ENCODE data around the gene RBM20.

RBM20 gene

GRCh38 chr10:110802090-110802489, 158.0 kb downstream of the RBM20 start:
- no peak overlapping the region for H3K4me3 ChIP-seq
- peaks cover 22 to 30% (median 24%) of the 10 kb centered on the region in 10 experiments for H3K4me1 ChIP-seq
- H3K9me3 ChIP-seq (replicated peaks in 1 of 11): no peaks in the 10 kb centered on the region
- no peak for TF ChIP-seq Cebpa-rat (IDR thresholded peaks at IDR 0.05)
- H4K20me1 ChIP-seq: no peaks in the 10 kb centered on the region
- no peak overlapping the region for H3K9ac ChIP-seq
- no peaks in the 10 kb centered on the region for H3K27me3 ChIP-seq
- peak overlapping the region in 7 of 11 experiments; percentile 16 to 50 (median 40); a peak in 9 of 22 replicates for H3K27ac ChIP-seq
- H3K4me2 ChIP-seq: peak overlapping the region; percentile 22 to 77 (median 48); a peak in 20 of 22 replicates
- H3K36me3 ChIP-seq: no peaks in the 10 kb centered on the region

GRCh38 chr10:110802551-110803238, 158.6 kb downstream of the RBM20 start:
- Histone ChIP-seq H3K27ac (peak overlapping the region in 8 of 11 experiments; percentile 16 to 50 (median 40); a peak in 14 of 22 replicates), H3K9me3 (replicated peaks in 1 of 11) (no peaks in the 10 kb centered on the region), H3K4me1 (peaks cover 22 to 30% (median 24%) of the 10 kb centered on the region in 10 experiments), H3K27me3 (no peaks in the 10 kb centered on the region), H4K20me1 (no peaks in the 10 kb centered on the region), H3K4me2 (peak overlapping the region; percentile 22 to 77 (median 48)), H3K36me3 (no peaks in the 10 kb centered on the region), H3K9ac (no peak overlapping the region; a peak in 1 of 22 replicates), H3K4me3 (no peak overlapping the region)
- no peak for TF ChIP-seq Cebpa-rat (IDR thresholded peaks at IDR 0.05)

- no peaks in the 10 kb centered on the region for H3K36me3 ChIP-seq
- no peaks in the 10 kb centered on the region for H3K9me3 ChIP-seq (replicated peaks in 1 of 11)
- peak overlapping the region in 2 of 11 experiments; percentile 8 to 19; a peak in 2 of 22 replicates for H3K9ac ChIP-seq
- H4K20me1 ChIP-seq: no peaks in the 10 kb centered on the region
- H3K4me2 ChIP-seq: peak overlapping the region; percentile 22 to 77 (median 48); a peak in 17 of 22 replicates
- peak overlapping the region in 7 of 11 experiments; percentile 16 to 50 (median 39); a peak in 10 of 22 replicates for H3K27ac ChIP-seq
- no peaks in the 10 kb centered on the region for H3K27me3 ChIP-seq
- no peak overlapping the region for H3K4me3 ChIP-seq
- TF ChIP-seq Cebpa-rat (IDR thresholded peaks at IDR 0.05): no peak
- H3K4me1 ChIP-seq: peaks cover 22 to 30% (median 24%) of the 10 kb centered on the region in 10 experiments
Observed at GRCh38 chr10:110803239-110803749, 159.2 kb downstream of the RBM20 start.

- Histone ChIP-seq H3K4me2 (peak overlapping the region; percentile 11 to 77 (median 33); a peak in 18 of 22 replicates), H3K27me3 (no peaks in the 10 kb centered on the region), H3K27ac (peak overlapping the region in 6 of 11 experiments; percentile 6 to 52 (median 33); a peak in 8 of 22 replicates), H3K4me3 (no peak overlapping the region), H3K4me1 (peaks cover 22 to 30% (median 24%) of the 10 kb centered on the region in 10 experiments), H3K36me3 (no peaks in the 10 kb centered on the region), H3K9ac (peak overlapping the region in 6 of 11 experiments; percentile 4 to 36 (median 20); a peak in 4 of 22 replicates), H4K20me1 (no peaks in the 10 kb centered on the region), H3K9me3 (replicated peaks in 1 of 11) (no peaks in the 10 kb centered on the region)
- TF ChIP-seq Cebpa-rat (IDR thresholded peaks at IDR 0.05): no peak
Observed at GRCh38 chr10:110803830-110804338, 159.7 kb downstream of the RBM20 start.

- H3K27ac ChIP-seq: peak overlapping the region in 6 of 11 experiments; percentile 6 to 52 (median 33); a peak in 7 of 22 replicates
- H3K36me3 ChIP-seq: no peaks in the 10 kb centered on the region
- H3K9me3 ChIP-seq (replicated peaks in 1 of 11): no peaks in the 10 kb centered on the region
- H3K27me3 ChIP-seq: no peaks in the 10 kb centered on the region
- H3K4me1 ChIP-seq: peaks cover 22 to 30% (median 24%) of the 10 kb centered on the region in 10 experiments
- H3K9ac ChIP-seq: peak overlapping the region in 5 of 11 experiments; percentile 4 to 36 (median 21); a peak in 3 of 22 replicates
- no peaks in the 10 kb centered on the region for H4K20me1 ChIP-seq
- no peak overlapping the region for H3K4me3 ChIP-seq
- peak overlapping the region; percentile 11 to 77 (median 33); a peak in 18 of 22 replicates for H3K4me2 ChIP-seq
- no peak for TF ChIP-seq Cebpa-rat (IDR thresholded peaks at IDR 0.05)
Observed at GRCh38 chr10:110804376-110804775, 160.2 kb downstream of the RBM20 start.

GRCh38 chr10:110805292-110805691, 161.2 kb downstream of the RBM20 start:
- H3K4me3 ChIP-seq: no peak overlapping the region
- H3K9me3 ChIP-seq (replicated peaks in 1 of 11): no peaks in the 10 kb centered on the region
- no peaks in the 10 kb centered on the region for H3K36me3 ChIP-seq
- H3K27ac ChIP-seq: no peak overlapping the region
- no peak for TF ChIP-seq Cebpa-rat (IDR thresholded peaks at IDR 0.05)
- no peak overlapping the region for H3K4me2 ChIP-seq
- H3K9ac ChIP-seq: no peak overlapping the region; a peak in 1 of 22 replicates
- H3K27me3 ChIP-seq: no peaks in the 10 kb centered on the region
- H3K4me1 ChIP-seq: peaks cover 22 to 30% (median 24%) of the 10 kb centered on the region in 10 experiments
- H4K20me1 ChIP-seq: no peaks in the 10 kb centered on the region

- H3K36me3 ChIP-seq: no peaks in the 10 kb centered on the region
- no peaks in the 10 kb centered on the region for H3K27me3 ChIP-seq
- TF ChIP-seq Cebpa-rat (IDR thresholded peaks at IDR 0.05): no peak
- no peak overlapping the region for H3K27ac ChIP-seq
- H3K9me3 ChIP-seq (replicated peaks in 1 of 11): no peaks in the 10 kb centered on the region
- no peak overlapping the region for H3K4me3 ChIP-seq
- H3K4me2 ChIP-seq: no peak overlapping the region
- H3K4me1 ChIP-seq: peaks cover 22 to 30% (median 24%) of the 10 kb centered on the region in 10 experiments
- no peak overlapping the region for H3K9ac ChIP-seq
- no peaks in the 10 kb centered on the region for H4K20me1 ChIP-seq
Observed at GRCh38 chr10:110806335-110806734, 162.2 kb downstream of the RBM20 start.

- no peak overlapping the region for H3K4me2 ChIP-seq
- TF ChIP-seq Cebpa-rat (IDR thresholded peaks at IDR 0.05): no peak
- no peaks in the 10 kb centered on the region for H4K20me1 ChIP-seq
- no peak overlapping the region for H3K4me3 ChIP-seq
- H3K9me3 ChIP-seq (replicated peaks in 1 of 11): no peaks in the 10 kb centered on the region
- no peaks in the 10 kb centered on the region for H3K27me3 ChIP-seq
- no peak overlapping the region for H3K9ac ChIP-seq
- peaks cover 12 to 19% (median 14%) of the 10 kb centered on the region in 10 experiments; a peak in 19 of 20 replicates for H3K4me1 ChIP-seq
- no peaks in the 10 kb centered on the region for H3K36me3 ChIP-seq
- no peak overlapping the region for H3K27ac ChIP-seq
Observed at GRCh38 chr10:110808123-110808522, 164.0 kb downstream of the RBM20 start.

- peaks cover 7 to 14% (median 9%) of the 10 kb centered on the region in 10 experiments; a peak in 19 of 20 replicates for H3K4me1 ChIP-seq
- no peak for TF ChIP-seq Cebpa-rat (IDR thresholded peaks at IDR 0.05)
Observed at GRCh38 chr10:110808615-110809014, 164.5 kb downstream of the RBM20 start.

More at GRCh38 chr10:110808615-110809014, 164.5 kb downstream of the RBM20 start:
- no peak overlapping the region for H3K4me2 ChIP-seq
- no peaks in the 10 kb centered on the region for H3K36me3 ChIP-seq
- H4K20me1 ChIP-seq: no peaks in the 10 kb centered on the region
- no peak overlapping the region for H3K27ac ChIP-seq
- no peaks in the 10 kb centered on the region for H3K9me3 ChIP-seq (replicated peaks in 1 of 11)
- H3K9ac ChIP-seq: no peak overlapping the region
- no peak overlapping the region for H3K4me3 ChIP-seq
- H3K27me3 ChIP-seq: no peaks in the 10 kb centered on the region
